Right atrium auricular region (tissue), 2 donors: ENCODE results near the gene GPR171. TPM values are rescaled to one million over a fixed set of nuclear protein-coding genes. Genes with fewer than 3 reads are reported as not detected.
"Not testable (repeated sequence)": the region's sequence is repeated elsewhere in the genome, so short reads cannot be mapped to it uniquely, and the experiment has no call there.

ENCODE experiments used
- DNase-seq: peaks from one replicate; pipeline ENCODE4 v3.0.0-alpha.2; 2019; ENCODE audit warnings: low spot score
- H3K27ac ChIP-seq, 2 donors: fragments of 200-600 bp; sonication (generic); 1 replicate in 1 of 2; 2 replicates in 1 of 2; pipeline ENCODE4 v1.5.1; 2016 to 2019
- H3K27me3 ChIP-seq, 2 donors: fragments of 200-600 bp; sonication (generic); one replicate each; pipeline versions ENCODE4 v1.5.1 to v1.6.0; 2017 to 2019
- H3K36me3 ChIP-seq: fragments of 200-600 bp; sonication (generic); one replicate; pipeline ENCODE4 v1.5.1; 2016
- H3K4me1 ChIP-seq, 2 donors: fragments of 200-600 bp; sonication (generic); one replicate each; pipeline versions ENCODE4 v1.5.1 to v1.6.0; 2017 to 2019
- H3K4me3 ChIP-seq, 2 donors: fragments of 200-600 bp; sonication (generic); 1 replicate in 1 of 2; 2 replicates in 1 of 2; pipeline ENCODE4 v1.5.1; 2017 to 2019; ENCODE audit warnings: mild to moderate bottlenecking in 1 of 2, moderate library complexity in 1 of 2
- H3K9me3 ChIP-seq, 2 donors: fragments of 200-600 bp; sonication (generic); one replicate each; pipeline ENCODE4 v1.5.1; 2019
- CTCF ChIP-seq, 2 donors: fragments of 200-600 bp; sonication (generic); IDR thresholded peaks; one replicate each; pipeline ENCODE4 v1.5.1; 2019; ENCODE audit warnings: antibody characterized with exemption in 2 of 2
- total RNA-seq, 2 donors: library from RNA; depleted of rRNA; stranded (reverse); fragments of >200 nt; gene quantifications; one replicate each; pipeline ENCODE4 v1.1.0, GENCODE V29; 2016

GPR171 gene
- total RNA-seq, 2 donors from 2014 or later = 0.37 to 0.39 TPM

DNA sequence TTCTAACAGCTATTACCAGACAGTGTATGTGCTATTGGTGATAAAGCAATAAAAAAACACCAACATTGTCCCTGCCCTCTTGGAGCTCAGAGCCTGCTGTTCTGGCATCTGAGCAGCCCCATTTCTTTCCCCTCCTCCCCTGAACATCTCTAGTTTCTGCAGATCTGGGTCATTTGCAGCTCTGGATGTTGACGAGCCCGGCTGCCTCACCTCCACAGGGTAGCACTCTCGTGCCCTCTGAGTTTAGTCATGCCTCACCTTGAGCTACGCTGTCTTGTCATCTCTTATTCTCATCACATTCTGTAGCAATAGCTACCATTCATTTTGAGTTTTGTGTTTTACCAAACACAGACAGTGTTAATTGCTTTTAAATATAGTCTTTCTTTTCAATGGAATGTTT is 30.0 kb upstream of the GPR171 start:
- no peak overlapping the region for H3K4me3 ChIP-seq
- no peaks in the 10 kb centered on the region for H3K36me3 ChIP-seq
- H3K4me1 ChIP-seq = peaks cover 0 to 8% of the 10 kb centered on the region in 2 donors
- no peaks in the 10 kb centered on the region for H3K27me3 ChIP-seq
- TF ChIP-seq CTCF (IDR thresholded peaks at IDR 0.05) = no peak
- no peaks in the 10 kb centered on the region for H3K9me3 ChIP-seq
- no peak overlapping the region for H3K27ac ChIP-seq
- no peak for DNase-seq

DNA sequence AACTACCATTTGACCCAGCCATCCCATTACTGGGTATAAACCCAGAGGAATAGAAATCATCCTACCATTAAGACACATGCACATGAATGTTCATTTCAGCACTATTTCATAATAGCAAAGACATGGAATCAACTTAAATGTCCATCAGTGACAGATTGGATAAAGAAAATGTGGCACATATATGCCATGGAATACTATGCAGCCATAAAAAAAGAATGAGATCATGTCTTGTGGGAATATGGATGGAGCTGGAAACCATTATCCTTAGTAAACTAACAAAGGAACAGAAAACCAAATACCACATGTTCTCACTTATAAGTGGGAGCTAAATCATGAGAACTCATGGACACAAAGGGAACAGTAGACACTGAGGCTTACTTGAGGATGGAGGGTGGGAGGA is 29.4 kb upstream of the GPR171 start:
- H3K27me3 ChIP-seq, H3K4me3 ChIP-seq, H3K9me3 ChIP-seq, H3K36me3 ChIP-seq, DNase-seq, H3K27ac ChIP-seq: not testable (repeated sequence)
- peaks cover 0 to 14% of the 10 kb centered on the region in 2 donors for H3K4me1 ChIP-seq

DNA sequence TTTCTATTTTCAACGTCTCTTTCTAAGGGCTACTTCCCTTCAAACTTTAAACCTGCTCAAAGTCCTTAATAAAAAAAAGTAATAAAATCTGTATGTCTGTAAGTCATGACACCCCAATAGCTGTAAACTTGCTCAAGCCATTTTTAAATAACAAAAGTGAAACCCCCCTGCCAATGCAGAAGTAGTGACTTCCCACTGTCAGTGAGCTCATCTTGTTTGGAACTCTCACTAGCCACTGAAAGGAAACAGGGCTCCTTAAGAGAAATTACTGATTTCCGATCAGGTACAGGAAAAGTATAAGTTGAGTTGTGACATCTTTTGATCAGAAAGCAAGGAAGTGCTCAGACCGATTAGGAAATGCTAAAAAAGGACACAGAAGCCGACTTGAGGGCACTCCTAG is 27.6 kb upstream of the GPR171 start:
- no peaks in the 10 kb centered on the region for H3K36me3 ChIP-seq
- no peaks in the 10 kb centered on the region for H3K27me3 ChIP-seq
- H3K27ac ChIP-seq = no peak overlapping the region
- H3K9me3 ChIP-seq = no peaks in the 10 kb centered on the region
- H3K4me1 ChIP-seq = peaks cover 0 to 16% of the 10 kb centered on the region in 2 donors
- no peak for DNase-seq
- TF ChIP-seq CTCF (IDR thresholded peaks at IDR 0.05) = no peak
- H3K4me3 ChIP-seq = no peak overlapping the region

DNA sequence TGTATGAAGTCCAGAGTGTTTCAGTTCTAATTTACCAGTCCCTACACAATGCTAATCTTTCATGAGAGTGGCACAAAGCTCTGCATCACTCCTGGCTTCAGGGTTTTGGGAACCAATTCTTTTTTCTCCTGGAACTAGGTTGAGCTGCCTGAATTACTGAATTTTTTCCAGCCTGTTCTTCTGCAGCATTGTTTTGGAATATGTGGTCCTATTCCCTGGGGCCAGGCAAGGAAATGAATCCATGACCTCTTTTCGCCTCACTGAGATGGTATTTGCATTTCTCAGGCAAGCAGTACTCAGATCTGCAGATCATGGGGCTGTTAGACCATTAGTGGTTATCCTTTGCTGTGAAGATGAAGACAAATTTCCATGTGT is 25.6 kb upstream of the GPR171 start:
- DNase-seq = no peak
- Histone ChIP-seq H3K9me3 (no peaks in the 10 kb centered on the region), H3K36me3 (no peaks in the 10 kb centered on the region), H3K4me3 (no peak overlapping the region), H3K4me1 (peaks cover 0 to 16% of the 10 kb centered on the region in 2 donors), H3K27ac (peak overlapping the region; percentile 20 to 42), H3K27me3 (no peaks in the 10 kb centered on the region)
- no peak for TF ChIP-seq CTCF (IDR thresholded peaks at IDR 0.05)

- Histone ChIP-seq H3K27me3 (no peaks in the 10 kb centered on the region), H3K9me3 (no peaks in the 10 kb centered on the region), H3K4me1 (peaks cover 0 to 16% of the 10 kb centered on the region in 2 donors), H3K4me3 (no peak overlapping the region), H3K36me3 (no peaks in the 10 kb centered on the region), H3K27ac (peak overlapping the region; percentile 20 to 42)
- TF ChIP-seq CTCF (IDR thresholded peaks at IDR 0.05) = peak; percentile 84 to 95
- DNase-seq = peak; percentile 78
Measured at GRCh38 chr3:151227807-151228665, 25.0 kb upstream of the GPR171 start.

DNA sequence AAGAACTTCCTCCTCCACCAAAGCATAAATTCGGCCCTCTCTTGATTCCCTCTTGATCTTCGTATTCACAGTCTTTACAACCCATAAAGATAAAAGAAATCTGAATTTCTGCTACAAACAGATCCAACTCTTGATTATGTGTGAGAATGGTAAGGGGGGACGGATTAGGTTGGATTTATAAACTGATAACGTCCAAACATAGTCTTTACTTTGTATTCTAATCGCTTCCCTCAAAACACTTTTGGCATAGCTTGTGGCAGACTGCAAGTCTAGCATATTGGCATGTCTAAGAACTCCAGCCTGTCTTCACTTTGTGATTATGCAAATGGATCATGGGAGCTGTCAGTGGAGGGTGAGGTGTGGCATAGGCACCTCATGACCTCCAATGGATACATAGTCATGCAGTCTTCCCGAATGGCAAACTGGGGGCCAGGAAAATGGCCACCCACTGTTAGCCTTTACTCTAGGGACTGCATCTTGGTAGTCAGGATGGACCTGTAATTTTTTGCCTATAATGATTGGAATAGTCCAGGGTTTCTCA is 24.3 kb upstream of the GPR171 start:
- no peak for TF ChIP-seq CTCF (IDR thresholded peaks at IDR 0.05)
- Histone ChIP-seq H3K27ac (no peak overlapping the region), H3K9me3 (no peaks in the 10 kb centered on the region), H3K27me3 (no peaks in the 10 kb centered on the region), H3K36me3 (no peaks in the 10 kb centered on the region), H3K4me3 (no peak overlapping the region), H3K4me1 (peaks cover 0 to 16% of the 10 kb centered on the region in 2 donors)
- no peak for DNase-seq
